Activated naive CD8-positive, alpha-beta T cell treated with anti-CD3 and anti-CD28 coated beads, Interleukin-2, amount 50 U/mL, for 24 hours (primary cell): ENCODE results near the gene LEKR1.

Experiments
- ATAC-seq: fragments of 150-1000 bp; cut with Tn5 transposase; one replicate; pipeline ENCODE4 v1.10.0; 2021
- DNase-seq: peaks from one replicate; pipeline ENCODE4 v3.0.0; 2021
- H3K27ac Mint-ChIP-seq: one replicate; pipeline ENCODE4 v1.8.0; 2021; ENCODE audit warnings: mild to moderate bottlenecking, mixed read lengths
- H3K27me3 Mint-ChIP-seq: one replicate; pipeline ENCODE4 v1.8.0; 2021; ENCODE audit warnings: mixed read lengths
- H3K36me3 Mint-ChIP-seq: one replicate; pipeline ENCODE4 v1.8.0; 2021; ENCODE audit warnings: low read depth, mixed read lengths
- H3K4me1 Mint-ChIP-seq: one replicate; pipeline ENCODE4 v1.8.0; 2021; ENCODE audit warnings: mixed read lengths
- H3K4me3 Mint-ChIP-seq: one replicate; pipeline ENCODE4 v1.8.0; 2021; ENCODE audit warnings: mild to moderate bottlenecking, moderate library complexity, mixed read lengths
- H3K9me3 Mint-ChIP-seq: one replicate; pipeline ENCODE4 v1.8.0; 2021; ENCODE audit warnings: mixed read lengths

The LEKR1 gene

GRCh38 chr3:156978481-156978961 is 152.4 kb downstream of the LEKR1 start:
- Mint-ChIP-seq H3K36me3 (no peaks in the 10 kb centered on the region), H3K4me3 (no peak overlapping the region), H3K4me1 (peaks cover 11% of the 10 kb centered on the region), H3K27ac (peak overlapping the region; percentile 25), H3K9me3 (no peaks in the 10 kb centered on the region), H3K27me3 (peaks cover 2% of the 10 kb centered on the region)
- ATAC-seq (no peak), DNase-seq (no peak)

- no peak for ATAC-seq
- H3K36me3 Mint-ChIP-seq = no peaks in the 10 kb centered on the region
Measured at GRCh38 chr3:156981005-156981404, 154.9 kb downstream of the LEKR1 start.

GRCh38 chr3:156983559-156983958 is 157.4 kb downstream of the LEKR1 start:
- Mint-ChIP-seq H3K4me1 (peaks cover 6% of the 10 kb centered on the region), H3K27me3 (peaks cover 2% of the 10 kb centered on the region), H3K4me3 (no peak overlapping the region), H3K9me3 (no peaks in the 10 kb centered on the region), H3K36me3 (no peaks in the 10 kb centered on the region), H3K27ac (no peak overlapping the region)
- DNase-seq (no peak), ATAC-seq (no peak)

More at GRCh38 chr3:156981005-156981404, 154.9 kb downstream of the LEKR1 start:
- Mint-ChIP-seq H3K4me1 (peaks cover 11% of the 10 kb centered on the region), H3K9me3 (no peaks in the 10 kb centered on the region), H3K27ac (no peak overlapping the region), H3K27me3 (peaks cover 2% of the 10 kb centered on the region), H3K4me3 (no peak overlapping the region)
- DNase-seq = no peak

- ATAC-seq (no peak), DNase-seq (no peak)
- H3K27ac Mint-ChIP-seq = no peak overlapping the region
- H3K4me3 Mint-ChIP-seq = no peak overlapping the region
- H3K9me3 Mint-ChIP-seq = no peaks in the 10 kb centered on the region
- no peaks in the 10 kb centered on the region for H3K36me3 Mint-ChIP-seq
- H3K27me3 Mint-ChIP-seq = peaks cover 2% of the 10 kb centered on the region
- H3K4me1 Mint-ChIP-seq = no peaks in the 10 kb centered on the region
Measured at GRCh38 chr3:156985711-156986110, 159.6 kb downstream of the LEKR1 start.

- Mint-ChIP-seq H3K4me1 (no peaks in the 10 kb centered on the region), H3K9me3 (no peaks in the 10 kb centered on the region), H3K27ac (no peak overlapping the region), H3K27me3 (no peaks in the 10 kb centered on the region), H3K36me3 (no peaks in the 10 kb centered on the region), H3K4me3 (no peak overlapping the region)
- ATAC-seq (no peak), DNase-seq (no peak)
Measured at GRCh38 chr3:156987946-156988345, 161.8 kb downstream of the LEKR1 start.

- Mint-ChIP-seq H3K36me3 (no peaks in the 10 kb centered on the region), H3K27ac (no peak overlapping the region), H3K27me3 (no peaks in the 10 kb centered on the region), H3K9me3 (no peaks in the 10 kb centered on the region), H3K4me1 (no peaks in the 10 kb centered on the region), H3K4me3 (no peak overlapping the region)
- no peak for ATAC-seq
- DNase-seq = no peak
Measured at GRCh38 chr3:156997351-156997750, 171.2 kb downstream of the LEKR1 start.

GRCh38 chr3:157001221-157001957 is 175.2 kb downstream of the LEKR1 start:
- H3K4me1 Mint-ChIP-seq = no peaks in the 10 kb centered on the region

GRCh38 chr3:157021679-157022078 is 195.5 kb downstream of the LEKR1 start:
- Mint-ChIP-seq H3K4me3 (no peak overlapping the region), H3K27ac (no peak overlapping the region), H3K9me3 (no peaks in the 10 kb centered on the region)

More at GRCh38 chr3:157001221-157001957, 175.2 kb downstream of the LEKR1 start:
- no peak overlapping the region for H3K27ac Mint-ChIP-seq
- H3K4me3 Mint-ChIP-seq = no peak overlapping the region
- no peaks in the 10 kb centered on the region for H3K36me3 Mint-ChIP-seq
- H3K9me3 Mint-ChIP-seq = no peaks in the 10 kb centered on the region
- peaks cover 14% of the 10 kb centered on the region for H3K27me3 Mint-ChIP-seq
- DNase-seq (no peak), ATAC-seq (no peak)

GRCh38 chr3:157023226-157023625 is 197.1 kb downstream of the LEKR1 start:
- peak; percentile 24 for ATAC-seq
- Mint-ChIP-seq H3K36me3 (no peaks in the 10 kb centered on the region), H3K27ac (no peak overlapping the region), H3K9me3 (no peaks in the 10 kb centered on the region), H3K4me3 (no peak overlapping the region), H3K27me3 (no peaks in the 10 kb centered on the region), H3K4me1 (peaks cover 4% of the 10 kb centered on the region)
- DNase-seq = no peak

More at GRCh38 chr3:157021679-157022078, 195.5 kb downstream of the LEKR1 start:
- H3K27me3 Mint-ChIP-seq = no peaks in the 10 kb centered on the region
- DNase-seq (no peak), ATAC-seq (no peak)
- no peaks in the 10 kb centered on the region for H3K36me3 Mint-ChIP-seq
- peaks cover 2% of the 10 kb centered on the region for H3K4me1 Mint-ChIP-seq

GRCh38 chr3:157026091-157026490 is 199.9 kb downstream of the LEKR1 start:
- Mint-ChIP-seq H3K4me1 (peaks cover 11% of the 10 kb centered on the region), H3K9me3 (no peaks in the 10 kb centered on the region), H3K27ac (no peak overlapping the region), H3K4me3 (no peak overlapping the region), H3K36me3 (no peaks in the 10 kb centered on the region), H3K27me3 (no peaks in the 10 kb centered on the region)
- ATAC-seq (no peak), DNase-seq (no peak)

GRCh38 chr3:157027861-157028745 is 201.9 kb downstream of the LEKR1 start:
- no peaks in the 10 kb centered on the region for H3K36me3 Mint-ChIP-seq
- H3K9me3 Mint-ChIP-seq = no peaks in the 10 kb centered on the region
- no peak for DNase-seq
- peaks cover 11% of the 10 kb centered on the region for H3K4me1 Mint-ChIP-seq
- H3K27me3 Mint-ChIP-seq = no peaks in the 10 kb centered on the region
- ATAC-seq = no peak
- H3K27ac Mint-ChIP-seq = no peak overlapping the region
- no peak overlapping the region for H3K4me3 Mint-ChIP-seq

- H3K4me3 Mint-ChIP-seq = no peak overlapping the region
- no peaks in the 10 kb centered on the region for H3K36me3 Mint-ChIP-seq
- no peaks in the 10 kb centered on the region for H3K9me3 Mint-ChIP-seq
- no peak for DNase-seq
- H3K4me1 Mint-ChIP-seq = peaks cover 10% of the 10 kb centered on the region
- H3K27me3 Mint-ChIP-seq = no peaks in the 10 kb centered on the region
- no peak for ATAC-seq
- H3K27ac Mint-ChIP-seq = no peak overlapping the region
Measured at GRCh38 chr3:157029365-157029790, 203.2 kb downstream of the LEKR1 start.

- Mint-ChIP-seq H3K36me3 (no peaks in the 10 kb centered on the region), H3K4me3 (no peak overlapping the region), H3K4me1 (peaks cover 10% of the 10 kb centered on the region), H3K27ac (no peak overlapping the region), H3K27me3 (peaks cover 2% of the 10 kb centered on the region), H3K9me3 (no peaks in the 10 kb centered on the region)
- DNase-seq (no peak), ATAC-seq (no peak)
Measured at GRCh38 chr3:157030712-157031111, 204.6 kb downstream of the LEKR1 start.

GRCh38 chr3:157033001-157033400 is 206.8 kb downstream of the LEKR1 start:
- DNase-seq = no peak
- Mint-ChIP-seq H3K27ac (no peak overlapping the region), H3K36me3 (no peaks in the 10 kb centered on the region), H3K27me3 (peaks cover 12% of the 10 kb centered on the region), H3K4me1 (peaks cover 9% of the 10 kb centered on the region), H3K4me3 (no peak overlapping the region), H3K9me3 (no peaks in the 10 kb centered on the region)
- no peak for ATAC-seq

GRCh38 chr3:157040456-157040855 is 214.3 kb downstream of the LEKR1 start:
- Mint-ChIP-seq H3K36me3 (no peaks in the 10 kb centered on the region), H3K27ac (no peak overlapping the region), H3K4me3 (no peak overlapping the region), H3K4me1 (no peaks in the 10 kb centered on the region), H3K9me3 (no peaks in the 10 kb centered on the region), H3K27me3 (peaks cover 13% of the 10 kb centered on the region)
- DNase-seq (no peak), ATAC-seq (no peak)
